Measurements from ENCODE around the gene MAP1S.

- no peak for TF ChIP-seq EP300 (IDR thresholded peaks at IDR 0.05; ENCODE audit: low read depth)
- TF ChIP-seq CTCF (IDR thresholded peaks at IDR 0.05), result no peak
These were observed 32.0 kb upstream of the MAP1S start for GRCh38 chr19:17687141-17687856.

Measured in transverse colon (tissue), 3 donors.